Loucy (cell line): ENCODE data around the gene CCDC158.

Experiments
- H2AFZ ChIP-seq: fragments of 200-600 bp; sonication (generic); 2 replicates; pipeline ENCODE4 v1.6.0; 2016; ENCODE audit warnings: antibody characterized with exemption, mild to moderate bottlenecking, low read length, moderate library complexity
- H3F3A ChIP-seq: fragments of 200-600 bp; 2 replicates; pipeline ENCODE4 v1.6.0; 2016; ENCODE audit warnings: antibody characterized with exemption, low read depth, mild to moderate bottlenecking
- H3K27me3 ChIP-seq: fragments of 200-600 bp; sonication (generic); 2 replicates; pipeline ENCODE4 v1.6.1; 2014; ENCODE audit warnings: low read length, mild to moderate bottlenecking; ENCODE audit not compliant: insufficient read depth, poor library complexity, severe bottlenecking
- H3K36me3 ChIP-seq: fragments of 200-600 bp; sonication (generic); 2 replicates; pipeline ENCODE4 v1.6.1; 2016; ENCODE audit warnings: low read length; ENCODE audit not compliant: insufficient read depth
- H3K4me1 ChIP-seq: fragments of 200-600 bp; sonication (generic); 2 replicates; pipeline ENCODE4 v1.5.1; 2014; ENCODE audit warnings: low read length, mild to moderate bottlenecking; ENCODE audit not compliant: insufficient read depth, poor library complexity, severe bottlenecking
- H3K4me2 ChIP-seq: fragments of 200-600 bp; sonication (generic); 2 replicates; pipeline ENCODE4 v1.6.0; 2014; ENCODE audit warnings: antibody characterized with exemption, low read length, low read depth, mild to moderate bottlenecking; ENCODE audit not compliant: poor library complexity, severe bottlenecking
- H3K4me3 ChIP-seq: fragments of 200-600 bp; sonication (generic); 2 replicates; pipeline ENCODE4 v1.5.1; 2014; ENCODE audit warnings: low read length, mild to moderate bottlenecking, mixed read lengths; ENCODE audit not compliant: poor library complexity, severe bottlenecking
- H3K79me2 ChIP-seq: fragments of 200-600 bp; sonication (generic); 2 replicates; pipeline ENCODE4 v1.6.1; 2014; ENCODE audit warnings: low read length; ENCODE audit not compliant: insufficient read depth
- H3K9ac ChIP-seq: fragments of 200-600 bp; sonication (generic); 2 replicates; pipeline ENCODE4 v1.6.0; 2014; ENCODE audit warnings: mild to moderate bottlenecking, low read depth, low read length, moderate library complexity; ENCODE audit not compliant: poor library complexity, severe bottlenecking
- H3K9me2 ChIP-seq: fragments of 200-600 bp; sonication (generic); replicated peaks from 2 replicates; pipeline ENCODE4 v1.6.1; 2016; ENCODE audit warnings: low read depth, low read length, mixed read lengths
- H3K9me3 ChIP-seq: fragments of 200-600 bp; sonication (generic); 2 replicates; pipeline ENCODE4 v1.6.1; 2014; ENCODE audit warnings: mild to moderate bottlenecking, antibody characterized with exemption, low read length, low read depth; ENCODE audit not compliant: insufficient read depth
- H4K20me1 ChIP-seq: fragments of 200-600 bp; sonication (generic); 2 replicates; pipeline ENCODE4 v1.6.0; 2014; ENCODE audit warnings: antibody characterized with exemption, low read length, mild to moderate bottlenecking; ENCODE audit not compliant: insufficient read depth, poor library complexity, severe bottlenecking
- EZH2phosphoT487 ChIP-seq: fragments of 200-600 bp; IDR thresholded peaks from 2 replicates; pipeline ENCODE4 v1.6.1; 2018; ENCODE audit warnings: antibody characterized with exemption, mild to moderate bottlenecking, moderate library complexity, borderline replicate concordance
- TF ChIP-seq, protein P1 (sequence below): fragments of 200-600 bp; sonication (generic); conservative IDR thresholded peaks from 2 replicates; pipeline ENCODE4 v1.5.1; 2014; ENCODE audit warnings: mild to moderate bottlenecking, antibody characterized with exemption, low read length

CCDC158 gene

DNA sequence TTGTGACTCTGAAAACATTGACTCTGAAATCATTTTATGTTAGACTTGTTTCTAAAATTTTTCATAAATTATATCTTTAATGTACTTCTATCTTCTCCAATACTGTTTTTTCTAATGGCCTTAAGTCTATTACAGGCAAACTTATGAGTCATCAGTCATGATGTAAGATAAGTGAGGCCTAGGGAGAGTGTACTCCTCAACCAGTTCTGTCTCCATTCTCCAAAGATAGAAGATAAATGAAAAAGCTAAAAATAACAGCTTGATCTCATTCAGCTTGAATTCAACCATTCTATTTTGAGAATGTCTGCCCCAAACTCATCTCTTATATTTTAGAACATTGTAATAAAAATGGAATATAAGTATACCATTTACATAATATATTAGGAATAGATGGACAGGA, 79.9 kb downstream of the CCDC158 start:
- H3K4me3 ChIP-seq: no peak overlapping the region
- TF ChIP-seq EZH2phosphoT487: no peak
- TF ChIP-seq, protein P1, sequence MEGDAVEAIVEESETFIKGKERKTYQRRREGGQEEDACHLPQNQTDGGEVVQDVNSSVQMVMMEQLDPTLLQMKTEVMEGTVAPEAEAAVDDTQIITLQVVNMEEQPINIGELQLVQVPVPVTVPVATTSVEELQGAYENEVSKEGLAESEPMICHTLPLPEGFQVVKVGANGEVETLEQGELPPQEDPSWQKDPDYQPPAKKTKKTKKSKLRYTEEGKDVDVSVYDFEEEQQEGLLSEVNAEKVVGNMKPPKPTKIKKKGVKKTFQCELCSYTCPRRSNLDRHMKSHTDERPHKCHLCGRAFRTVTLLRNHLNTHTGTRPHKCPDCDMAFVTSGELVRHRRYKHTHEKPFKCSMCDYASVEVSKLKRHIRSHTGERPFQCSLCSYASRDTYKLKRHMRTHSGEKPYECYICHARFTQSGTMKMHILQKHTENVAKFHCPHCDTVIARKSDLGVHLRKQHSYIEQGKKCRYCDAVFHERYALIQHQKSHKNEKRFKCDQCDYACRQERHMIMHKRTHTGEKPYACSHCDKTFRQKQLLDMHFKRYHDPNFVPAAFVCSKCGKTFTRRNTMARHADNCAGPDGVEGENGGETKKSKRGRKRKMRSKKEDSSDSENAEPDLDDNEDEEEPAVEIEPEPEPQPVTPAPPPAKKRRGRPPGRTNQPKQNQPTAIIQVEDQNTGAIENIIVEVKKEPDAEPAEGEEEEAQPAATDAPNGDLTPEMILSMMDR: no peak
- no peaks in the 10 kb centered on the region for H3K9me3 ChIP-seq
- no peaks in the 10 kb centered on the region for H3K79me2 ChIP-seq
- H3K27me3 ChIP-seq: no peaks in the 10 kb centered on the region
- no peaks in the 10 kb centered on the region for H3K36me3 ChIP-seq
- H3K4me2 ChIP-seq: no peak overlapping the region
- no peaks in the 10 kb centered on the region for H3F3A ChIP-seq
- no peak overlapping the region for H3K9ac ChIP-seq
- H2AFZ ChIP-seq: no peak overlapping the region
- H4K20me1 ChIP-seq: no peaks in the 10 kb centered on the region
- H3K9me2 ChIP-seq: no peaks in the 10 kb centered on the region
- H3K4me1 ChIP-seq: no peaks in the 10 kb centered on the region

DNA sequence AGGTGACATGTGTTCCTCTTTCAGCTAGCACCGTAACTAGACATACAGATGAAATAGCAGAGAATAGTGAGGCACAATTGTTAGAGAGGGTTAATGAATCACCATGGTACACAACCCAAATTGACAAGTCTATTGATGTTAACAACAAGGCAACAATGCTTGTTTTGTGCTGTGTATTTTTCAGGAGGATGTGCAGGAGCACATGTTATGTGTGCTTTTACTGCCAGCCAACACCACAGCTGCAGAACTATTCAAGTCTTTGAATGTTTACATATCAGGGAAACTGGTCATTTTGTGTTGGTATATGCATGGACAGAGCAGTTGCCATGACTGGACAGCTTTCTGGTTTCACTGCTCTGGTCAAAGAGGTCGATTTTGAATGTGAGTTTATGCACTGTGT, 81.6 kb downstream of the CCDC158 start:
- Histone ChIP-seq H3F3A (no peaks in the 10 kb centered on the region), H3K9ac (no peak overlapping the region), H4K20me1 (no peaks in the 10 kb centered on the region), H3K4me1 (no peaks in the 10 kb centered on the region), H3K4me3 (no peak overlapping the region), H3K27me3 (no peaks in the 10 kb centered on the region), H3K9me3 (no peaks in the 10 kb centered on the region), H3K4me2 (no peak overlapping the region), H3K79me2 (no peaks in the 10 kb centered on the region), H3K36me3 (no peaks in the 10 kb centered on the region), H3K9me2 (no peaks in the 10 kb centered on the region), H2AFZ (no peak overlapping the region)
- TF ChIP-seq, protein P1: no peak
- TF ChIP-seq EZH2phosphoT487: no peak

DNA sequence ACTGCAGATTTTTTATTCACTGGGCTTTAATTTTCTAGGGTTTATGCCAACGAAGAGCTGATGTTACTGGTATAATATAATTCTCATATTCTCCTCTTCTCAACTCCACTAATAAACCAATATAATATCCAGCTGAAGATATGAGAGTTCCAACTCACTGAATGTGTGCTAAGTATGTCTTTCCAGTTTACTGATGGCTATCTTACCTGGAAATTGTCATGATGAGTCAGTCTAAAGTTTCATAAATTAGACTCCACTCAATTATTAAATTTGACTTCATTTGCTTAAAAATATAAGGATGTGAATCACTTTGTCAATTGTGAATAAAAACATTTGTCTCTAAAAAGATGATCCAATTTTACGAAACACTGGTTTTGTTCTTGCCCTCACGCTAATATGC, 86.1 kb downstream of the CCDC158 start:
- Histone ChIP-seq H3K36me3 (no peaks in the 10 kb centered on the region), H2AFZ (no peak overlapping the region), H3K9me2 (no peaks in the 10 kb centered on the region), H3K4me1 (no peaks in the 10 kb centered on the region), H3K4me2 (no peak overlapping the region), H3K9me3 (no peaks in the 10 kb centered on the region), H3F3A (no peaks in the 10 kb centered on the region), H3K27me3 (no peaks in the 10 kb centered on the region), H4K20me1 (no peaks in the 10 kb centered on the region), H3K79me2 (no peaks in the 10 kb centered on the region), H3K4me3 (no peak overlapping the region), H3K9ac (no peak overlapping the region)
- TF ChIP-seq EZH2phosphoT487: no peak
- TF ChIP-seq, protein P1: no peak
